HepG2 (cell line): ENCODE data around the gene GPC6. TPM values are rescaled to one million over a fixed set of nuclear protein-coding genes. Genes with fewer than 3 reads are reported as not detected.

Experiments used
- ATAC-seq: fragments of 200-7000 bp; cut with Tn5 transposase; 3 replicates; pipeline ENCODE4 v1.9.1; 2020; ENCODE audit warnings: mild to moderate bottlenecking, moderate library complexity
- BruUV-seq: library from RNA; stranded (reverse); fragments of 400-500 nt; replicated peaks from 2 replicates; lab custom pipeline; 2021; lab: Mats Ljungman, UMichigan
- CTCF ChIA-PET: fragments of 300-600 bp; formaldehyde crosslinking; extraction: SDS; loops from one replicate; lab custom pipeline; 2021; ENCODE audit warnings: low total read pairs, inconsistent platforms, low intra/inter-chr PET ratio; lab: Yijun Ruan, JAX
- POLR2A ChIA-PET: fragments of 350-600 bp; sonication (Branson Sonifier 250); formaldehyde crosslinking; loops from one replicate; lab custom pipeline; 2020; ENCODE audit warnings: antibody characterized with exemption, inconsistent platforms; lab: Yijun Ruan, JAX
- DNase-seq: peaks from one replicate; pipeline ENCODE4 v3.0.0-alpha.2; 2015; ENCODE audit warnings: low spot score
- FAIRE-seq: peaks from 3 replicates; lab custom pipeline; 2011; peaks lifted over from hg19 to GRCh38; lab: Jason Lieb, UNC
- H2AFZ ChIP-seq: one replicate; pipeline ENCODE4 v1.6.1; 2011; ENCODE audit warnings: low read length, inconsistent platforms
- H3K27ac ChIP-seq: fragments of 300-600 bp; 3 replicates; pipeline ENCODE4 v1.8.0; 2011; ENCODE audit warnings: mixed run types, mild to moderate bottlenecking, mixed read lengths, low read length, inconsistent platforms; ENCODE audit not compliant: insufficient read depth; ENCODE audit errors: extremely low read length
- H3K27me3 ChIP-seq, 2 experiments: fragments of 200-600 bp in 1 of 2; 2 replicates in 1 of 2; 3 replicates in 1 of 2; pipeline versions ENCODE4 v1.6.0 to v1.8.0; 2011; ENCODE audit warnings: low read length in 2 of 2, mild to moderate bottlenecking in 2 of 2, moderate library complexity in 2 of 2, inconsistent platforms in 1 of 2; ENCODE audit not compliant: insufficient read depth in 2 of 2, control insufficient read depth in 1 of 2
- H3K36me3 ChIP-seq, 2 experiments: fragments of 200-600 bp in 1 of 2; replicated peaks in 1 of 2; 2 replicates in 1 of 2; 3 replicates in 1 of 2; pipeline versions ENCODE4 v1.5.1 to v1.8.0; 2011; ENCODE audit warnings: low read length in 2 of 2, inconsistent platforms in 1 of 2; ENCODE audit not compliant: insufficient read depth in 2 of 2, control insufficient read depth in 1 of 2
- H3K4me1 ChIP-seq: 2 replicates; pipeline ENCODE4 v1.5.1; 2012; ENCODE audit warnings: low read length, inconsistent platforms; ENCODE audit not compliant: insufficient read depth
- H3K4me2 ChIP-seq: 2 replicates; pipeline ENCODE4 v1.6.0; 2011; ENCODE audit warnings: low read depth, low read length, inconsistent platforms
- H3K4me3 ChIP-seq, 3 experiments: fragments of 200-600 bp in 1 of 3; sonication (generic), shearing (Covaris generic) in 1 of 3; replicated peaks in 1 of 3; 2 replicates each; pipeline ENCODE4 v1.5.1; 2011 to 2016; ENCODE audit warnings: low read length in 3 of 3, inconsistent platforms in 2 of 3, low read depth in 2 of 3, mild to moderate bottlenecking in 2 of 3, control low read depth in 1 of 3, mixed read lengths in 1 of 3; ENCODE audit not compliant: insufficient read depth in 1 of 3
- H3K79me2 ChIP-seq: one replicate; pipeline ENCODE4 v1.6.1; 2011; ENCODE audit warnings: low read length, inconsistent platforms; ENCODE audit not compliant: insufficient read depth
- H3K9ac ChIP-seq: 2 replicates; pipeline ENCODE4 v1.6.0; 2011; ENCODE audit warnings: mild to moderate bottlenecking, low read depth, low read length, inconsistent platforms; ENCODE audit not compliant: insufficient read depth
- H3K9me3 ChIP-seq: 2 replicates; pipeline ENCODE4 v1.5.1; 2012; ENCODE audit warnings: mild to moderate bottlenecking, low read length
- H4K20me1 ChIP-seq: 2 replicates; pipeline ENCODE4 v1.6.0; 2011; ENCODE audit warnings: inconsistent platforms, mild to moderate bottlenecking, low read length, moderate library complexity; ENCODE audit not compliant: insufficient read depth
- CBX5 ChIP-seq: sonication (generic); formaldehyde crosslinking; IDR thresholded peaks from 2 replicates; pipeline ENCODE4 v1.4.0; 2020; ENCODE audit warnings: missing genetic modification reagents, borderline replicate concordance
- GABPA ChIP-seq, 2 experiments: IDR thresholded peaks; 2 replicates each; pipeline ENCODE4 v1.6.1; 2011 to 2016; ENCODE audit warnings: low read depth in 2 of 2, low read length in 1 of 2, missing biosample characterization in 1 of 2, missing genetic modification characterization in 1 of 2
- IRF1 ChIP-seq: sonication (generic); formaldehyde crosslinking; IDR thresholded peaks from 2 replicates; pipeline ENCODE4 v1.4.0; 2020; ENCODE audit warnings: low read depth, mild to moderate bottlenecking, missing genetic modification reagents
- JUN ChIP-seq: sonication (generic); formaldehyde crosslinking; IDR thresholded peaks from 2 replicates; pipeline ENCODE4 v1.4.0; 2020; ENCODE audit warnings: mild to moderate bottlenecking, missing genetic modification reagents
- KDM1A ChIP-seq: IDR thresholded peaks from 2 replicates; pipeline ENCODE4 v1.6.1; 2016; ENCODE audit warnings: missing compliant biosample characterization
- NFIC ChIP-seq: IDR thresholded peaks from 2 replicates; pipeline ENCODE4 v1.6.1; 2012; ENCODE audit warnings: mild to moderate bottlenecking, low read length, inconsistent platforms
- PCBP2 ChIP-seq: fragments of 200-400 bp; formaldehyde crosslinking; optimal IDR thresholded peaks from 2 replicates; pipeline ENCODE3; 2018; ENCODE audit warnings: low read length, low read depth; ENCODE audit not compliant: poor library complexity, severe bottlenecking
- RBFOX2 ChIP-seq: fragments of 200-400 bp; formaldehyde crosslinking; IDR thresholded peaks from 2 replicates; pipeline ENCODE4 v1.6.1; 2017; ENCODE audit warnings: low read depth, mild to moderate bottlenecking, low read length
- ZNF382 ChIP-seq: sonication (generic); formaldehyde crosslinking; IDR thresholded peaks from 2 replicates; pipeline ENCODE4 v1.5.0; 2020; ENCODE audit warnings: missing genetic modification reagents, mild to moderate bottlenecking, borderline replicate concordance
- ZNF546 ChIP-seq: sonication (generic); formaldehyde crosslinking; conservative IDR thresholded peaks from 2 replicates; pipeline ENCODE4 v1.8.1; 2023; ENCODE audit warnings: mild to moderate bottlenecking, missing genetic modification reagents
- ZNF737 ChIP-seq: sonication (generic); formaldehyde crosslinking; IDR thresholded peaks from 2 replicates; pipeline ENCODE4 v1.5.0; 2020; ENCODE audit warnings: missing genetic modification reagents, mild to moderate bottlenecking, borderline replicate concordance
- WGBS: methylation state at CpG from one replicate; pipeline ENCODE4 v1.1.6; 2017; ENCODE audit warnings: low lambda C conversion rate; 5-methylcytosine and 5-hydroxymethylcytosine counted together
- in situ Hi-C: cut with HindIII; loops from 2 replicates; pipeline ENCODE4 v1.10.0; 2017; ENCODE audit warnings: low pct_unique_long_range_greater_than_20kb; ENCODE audit not compliant: extremely low pct_ligation_motif_present
- intact Hi-C: fragments of 100-400 bp; cut with micrococcal nuclease; formaldehyde crosslinking; loops from one replicate; pipeline ENCODE4 v1.10.0; 2022; ENCODE audit not compliant: unreplicated experiment
- polyA plus RNA-seq, 8 experiments: library from polyadenylated mRNA; depleted of rRNA in 3 of 8; stranded (reverse) in 7 of 8; unstranded in 1 of 8; fragments of >200 nt; fragmentation: Illumina TruSeq in 4 of 8; extraction: Trizol in 4 of 8; gene quantifications; 2 replicates each; pipeline versions ENCODE4 v1.2.1 to v1.2.3, GENCODE V29; 2011 to 2016; ENCODE audit warnings: low read depth in 4 of 8, missing spikeins in 1 of 8, mixed read lengths in 1 of 8; ENCODE audit not compliant: insufficient read depth in 1 of 8
- total RNA-seq, 5 experiments: library from RNA; depleted of rRNA; stranded (reverse); fragments of >200 nt; fragmentation: Illumina TruSeq; extraction: Trizol; gene quantifications; 2 replicates each; pipeline ENCODE4 v1.2.3, GENCODE V29; 2016; ENCODE audit warnings: low read depth in 1 of 5
- TF ChIP-seq, protein P1 (sequence below): sonication (generic); formaldehyde crosslinking; IDR thresholded peaks from 2 replicates; pipeline ENCODE4 v1.5.0; 2020; ENCODE audit warnings: missing genetic modification reagents
- TF ChIP-seq, protein P2 (sequence below): sonication (generic); formaldehyde crosslinking; IDR thresholded peaks from 2 replicates; pipeline ENCODE4 v1.9.0; 2021; ENCODE audit warnings: mild to moderate bottlenecking, missing genetic modification reagents

Gene GPC6
- total and polyA plus RNA-seq, 2 of the 13 experiments (the other 11 are each of a cell fraction or from before 2014, with no cell fraction given) = 24.5 to 33.9 TPM

- TF ChIP-seq, protein P1, sequence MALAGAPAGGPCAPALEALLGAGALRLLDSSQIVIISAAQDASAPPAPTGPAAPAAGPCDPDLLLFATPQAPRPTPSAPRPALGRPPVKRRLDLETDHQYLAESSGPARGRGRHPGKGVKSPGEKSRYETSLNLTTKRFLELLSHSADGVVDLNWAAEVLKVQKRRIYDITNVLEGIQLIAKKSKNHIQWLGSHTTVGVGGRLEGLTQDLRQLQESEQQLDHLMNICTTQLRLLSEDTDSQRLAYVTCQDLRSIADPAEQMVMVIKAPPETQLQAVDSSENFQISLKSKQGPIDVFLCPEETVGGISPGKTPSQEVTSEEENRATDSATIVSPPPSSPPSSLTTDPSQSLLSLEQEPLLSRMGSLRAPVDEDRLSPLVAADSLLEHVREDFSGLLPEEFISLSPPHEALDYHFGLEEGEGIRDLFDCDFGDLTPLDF = no peak
- TF ChIP-seq CBX5 (CRISPR knock-in tag) (no peak), KDM1A (CRISPR knock-in tag) (no peak)
Measured at GRCh38 chr13:93956426-93956825, 729.8 kb downstream of the GPC6 start (continued).

DNA sequence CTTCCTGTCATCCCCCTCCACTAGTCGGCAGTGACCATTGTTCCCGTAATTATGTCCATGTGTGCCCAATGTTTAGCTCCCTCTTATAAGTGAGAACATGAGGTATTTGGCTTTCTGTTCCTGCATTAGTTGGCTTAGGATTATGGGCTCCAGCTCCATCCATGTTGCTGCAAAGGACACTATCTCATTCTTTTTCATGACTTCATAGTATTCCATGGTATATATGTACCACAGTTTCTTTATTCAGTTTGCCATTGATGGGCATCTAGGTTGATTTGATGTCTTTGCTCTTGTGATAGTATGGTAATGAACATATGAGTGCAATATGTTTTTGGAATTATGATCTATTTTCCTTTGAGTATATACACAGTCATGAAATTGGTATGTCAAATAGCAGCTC, 730.8 kb downstream of the GPC6 start:
- H3K9me3 ChIP-seq = no peaks in the 10 kb centered on the region
- H3K36me3 ChIP-seq = no peaks in the 10 kb centered on the region
- 100% methylated on average over 2 of the region's 2 CpGs for WGBS
- intact Hi-C loops = no loop called here
- DNase-seq (no peak), ATAC-seq (no peak), FAIRE-seq (no peak)
- H3K4me2 ChIP-seq = no peak overlapping the region
- H3K27me3 ChIP-seq = no peaks in the 10 kb centered on the region
- H3K4me3 ChIP-seq = no peak overlapping the region
- CTCF ChIA-PET = no interaction called here
- in situ Hi-C loops = no loop called here
- H3K4me1 ChIP-seq = peaks cover 20% of the 10 kb centered on the region
- H4K20me1 ChIP-seq = no peaks in the 10 kb centered on the region
- H3K79me2 ChIP-seq = no peaks in the 10 kb centered on the region
- H3K27ac ChIP-seq = no peak overlapping the region
- H3K9ac ChIP-seq = no peak overlapping the region
- BruUV-seq = no TSS peak
- no peak overlapping the region for H2AFZ ChIP-seq
- POLR2A ChIA-PET = no interaction called here
- no peak for TF ChIP-seq IRF1 (CRISPR knock-in tag)
- TF ChIP-seq, protein P2, sequence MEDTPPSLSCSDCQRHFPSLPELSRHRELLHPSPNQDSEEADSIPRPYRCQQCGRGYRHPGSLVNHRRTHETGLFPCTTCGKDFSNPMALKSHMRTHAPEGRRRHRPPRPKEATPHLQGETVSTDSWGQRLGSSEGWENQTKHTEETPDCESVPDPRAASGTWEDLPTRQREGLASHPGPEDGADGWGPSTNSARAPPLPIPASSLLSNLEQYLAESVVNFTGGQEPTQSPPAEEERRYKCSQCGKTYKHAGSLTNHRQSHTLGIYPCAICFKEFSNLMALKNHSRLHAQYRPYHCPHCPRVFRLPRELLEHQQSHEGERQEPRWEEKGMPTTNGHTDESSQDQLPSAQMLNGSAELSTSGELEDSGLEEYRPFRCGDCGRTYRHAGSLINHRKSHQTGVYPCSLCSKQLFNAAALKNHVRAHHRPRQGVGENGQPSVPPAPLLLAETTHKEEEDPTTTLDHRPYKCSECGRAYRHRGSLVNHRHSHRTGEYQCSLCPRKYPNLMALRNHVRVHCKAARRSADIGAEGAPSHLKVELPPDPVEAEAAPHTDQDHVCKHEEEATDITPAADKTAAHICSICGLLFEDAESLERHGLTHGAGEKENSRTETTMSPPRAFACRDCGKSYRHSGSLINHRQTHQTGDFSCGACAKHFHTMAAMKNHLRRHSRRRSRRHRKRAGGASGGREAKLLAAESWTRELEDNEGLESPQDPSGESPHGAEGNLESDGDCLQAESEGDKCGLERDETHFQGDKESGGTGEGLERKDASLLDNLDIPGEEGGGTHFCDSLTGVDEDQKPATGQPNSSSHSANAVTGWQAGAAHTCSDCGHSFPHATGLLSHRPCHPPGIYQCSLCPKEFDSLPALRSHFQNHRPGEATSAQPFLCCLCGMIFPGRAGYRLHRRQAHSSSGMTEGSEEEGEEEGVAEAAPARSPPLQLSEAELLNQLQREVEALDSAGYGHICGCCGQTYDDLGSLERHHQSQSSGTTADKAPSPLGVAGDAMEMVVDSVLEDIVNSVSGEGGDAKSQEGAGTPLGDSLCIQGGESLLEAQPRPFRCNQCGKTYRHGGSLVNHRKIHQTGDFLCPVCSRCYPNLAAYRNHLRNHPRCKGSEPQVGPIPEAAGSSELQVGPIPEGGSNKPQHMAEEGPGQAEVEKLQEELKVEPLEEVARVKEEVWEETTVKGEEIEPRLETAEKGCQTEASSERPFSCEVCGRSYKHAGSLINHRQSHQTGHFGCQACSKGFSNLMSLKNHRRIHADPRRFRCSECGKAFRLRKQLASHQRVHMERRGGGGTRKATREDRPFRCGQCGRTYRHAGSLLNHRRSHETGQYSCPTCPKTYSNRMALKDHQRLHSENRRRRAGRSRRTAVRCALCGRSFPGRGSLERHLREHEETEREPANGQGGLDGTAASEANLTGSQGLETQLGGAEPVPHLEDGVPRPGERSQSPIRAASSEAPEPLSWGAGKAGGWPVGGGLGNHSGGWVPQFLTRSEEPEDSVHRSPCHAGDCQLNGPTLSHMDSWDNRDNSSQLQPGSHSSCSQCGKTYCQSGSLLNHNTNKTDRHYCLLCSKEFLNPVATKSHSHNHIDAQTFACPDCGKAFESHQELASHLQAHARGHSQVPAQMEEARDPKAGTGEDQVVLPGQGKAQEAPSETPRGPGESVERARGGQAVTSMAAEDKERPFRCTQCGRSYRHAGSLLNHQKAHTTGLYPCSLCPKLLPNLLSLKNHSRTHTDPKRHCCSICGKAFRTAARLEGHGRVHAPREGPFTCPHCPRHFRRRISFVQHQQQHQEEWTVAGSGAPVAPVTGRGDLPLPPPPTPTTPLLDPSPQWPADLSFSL (CRISPR knock-in tag) = no peak
- TF ChIP-seq ZNF382 (CRISPR knock-in tag) = no peak
- no peak for TF ChIP-seq PCBP2
- TF ChIP-seq GABPA (IDR thresholded peaks at IDR 0.05; ENCODE audit: low read depth, low read length) = no peak
- no peak for TF ChIP-seq GABPA (CRISPR knock-in tag; IDR thresholded peaks at IDR 0.05; ENCODE audit: low read depth)
- TF ChIP-seq NFIC = no peak
- TF ChIP-seq RBFOX2 = no peak
- no peak for TF ChIP-seq ZNF737
- no peak for TF ChIP-seq ZNF546 (CRISPR knock-in tag)
- no peak for TF ChIP-seq JUN (CRISPR knock-in tag)
